Right lobe of liver (tissue), 4 donors: ENCODE measurements around the gene OR52I2.

Experiments
- CTCF ChIP-seq, 4 donors: fragments of 200-600 bp in 3 of 4; fragments of 450-650 bp in 1 of 4; IDR thresholded peaks; one replicate each; pipeline versions ENCODE4 v1.5.1 to v1.8.0; 2016 to 2022; ENCODE audit warnings: antibody characterized with exemption in 4 of 4, mild to moderate bottlenecking in 2 of 4
- POLR2A ChIP-seq: fragments of 450-650 bp; IDR thresholded peaks from one replicate; pipeline ENCODE4 v1.6.1; 2017; ENCODE audit warnings: antibody characterized with exemption, mild to moderate bottlenecking
- donor health status: DM: no; HTN: no; CAD: no.
- donor health status: DM: no; HTN: no; CAD: no.
- donor health status: DM: no; HTN: yes; CAD: no.

GRCh38 chr11:4543561-4543960 lies 38.0 kb upstream of the OR52I2 start:
- TF ChIP-seq CTCF (IDR thresholded peaks at IDR 0.05) (no peak), POLR2A (no peak)
